GM21619 (cell line): ENCODE data around the gene OR6T1.

Experiments used
- ATAC-seq: cut with Tn5 transposase; IDR thresholded peaks from one replicate; pipeline ENCODE4 v1.9.1; 2021; ENCODE audit not compliant: unreplicated experiment

Gene OR6T1

GRCh38 chr11:123943738-123944137 lies at the start of gene OR6T1:
Gene OR6T1, minus strand, starts transcription at chr11:123943838. Its CDS starts 0 bp downstream, at chr11:123943838.
- no peak for ATAC-seq

GRCh38 chr11:123979311-123979710 lies 35.7 kb upstream of the OR6T1 start:
- no peak for ATAC-seq

- ATAC-seq = no peak
Measured at GRCh38 chr11:123977731-123978347, 34.2 kb upstream of the OR6T1 start, which contains the start of gene OR10S1. Gene OR10S1, minus strand, starts transcription at chr11:123977781. Its CDS starts 117 bp downstream, at chr11:123977664.

- ATAC-seq = no peak
Measured at GRCh38 chr11:123976770-123977560, 33.3 kb upstream of the OR6T1 start.

- ATAC-seq = no peak
Measured at GRCh38 chr11:123973816-123974215, 30.2 kb upstream of the OR6T1 start.

- ATAC-seq = no peak
Measured at GRCh38 chr11:123956752-123957151, 13.1 kb upstream of the OR6T1 start.

- no peak for ATAC-seq
Measured at GRCh38 chr11:123945132-123945531, 1.5 kb upstream of the OR6T1 start.

- no peak for ATAC-seq
Measured at GRCh38 chr11:123942413-123942812, 1.2 kb downstream of the OR6T1 start.

GRCh38 chr11:123939317-123939716 lies 4.3 kb downstream of the OR6T1 start, which contains the start of gene OR4D5:
Gene OR4D5, plus strand, starts transcription at chr11:123939617. Its CDS starts 0 bp downstream, at chr11:123939617.
- no peak for ATAC-seq

- ATAC-seq = no peak
Measured at GRCh38 chr11:123924027-123924426, 19.6 kb downstream of the OR6T1 start.

GRCh38 chr11:123920943-123921342 lies 22.7 kb downstream of the OR6T1 start:
- ATAC-seq = no peak

- no peak for ATAC-seq
Measured at GRCh38 chr11:123905826-123906225, 37.8 kb downstream of the OR6T1 start.

GRCh38 chr11:123904932-123905331 lies 38.7 kb downstream of the OR6T1 start:
- no peak for ATAC-seq

GRCh38 chr11:123903932-123904331 lies 39.7 kb downstream of the OR6T1 start:
- ATAC-seq = peak; percentile 79

GRCh38 chr11:123901867-123902266 lies 41.8 kb downstream of the OR6T1 start, which contains the start of gene OR8D4:
Gene OR8D4, plus strand, starts transcription at chr11:123902167. Its CDS starts 4,265 bp downstream, at chr11:123906432.
- ATAC-seq = no peak

- no peak for ATAC-seq
Measured at GRCh38 chr11:123899792-123900191, 43.8 kb downstream of the OR6T1 start.
